Stimulated activated naive CD8-positive, alpha-beta T cell treated with anti-CD3 and anti-CD28 coated beads, Interleukin-15, Interleukin-2, amounts not matched to agents 100 ng/mL and 50 ng/mL, for 24 hours (primary cell): Measurements from ENCODE around the gene TTC21A.
"Not testable (repeated sequence)": the region's sequence is repeated elsewhere in the genome, so short reads cannot be mapped to it uniquely, and the experiment has no call there.

Experiments
- H3K27ac Mint-ChIP-seq: one replicate; pipeline ENCODE4 v1.8.0; 2021; ENCODE audit warnings: mild to moderate bottlenecking, mixed read lengths
- H3K27me3 Mint-ChIP-seq: one replicate; pipeline ENCODE4 v1.8.0; 2021; ENCODE audit warnings: mixed read lengths
- H3K36me3 Mint-ChIP-seq: one replicate; pipeline ENCODE4 v1.8.0; 2021; ENCODE audit warnings: low read depth, mixed read lengths
- H3K4me1 Mint-ChIP-seq: one replicate; pipeline ENCODE4 v1.8.0; 2021; ENCODE audit warnings: low read depth, mixed read lengths
- H3K4me3 Mint-ChIP-seq: one replicate; pipeline ENCODE4 v1.8.0; 2021; ENCODE audit warnings: mild to moderate bottlenecking, mixed read lengths
- H3K9me3 Mint-ChIP-seq: one replicate; pipeline ENCODE4 v1.8.0; 2021; ENCODE audit warnings: mixed read lengths

Gene TTC21A

GRCh38 chr3:39107388-39108199 lies at the start of gene TTC21A, which contains the start of gene GORASP1:
TSS of gene TTC21A (plus strand) at chr3:39107680. CDS start at chr3:39107838, 158 bp downstream.
TSS of gene GORASP1 (minus strand) at chr3:39107627. CDS start at chr3:39107541, 86 bp downstream.
- Mint-ChIP-seq H3K27me3 (no peaks in the 10 kb centered on the region), H3K27ac (peak within 1 kb of the TSS; percentile 81), H3K4me3 (peak within 1 kb of the TSS; percentile 91), H3K36me3 (no peaks in the 10 kb centered on the region), H3K4me1 (peaks cover 43% of the 10 kb centered on the region), H3K9me3 (no peaks in the 10 kb centered on the region)

GRCh38 chr3:39061228-39061627 lies 46.3 kb upstream of the TTC21A start:
- peaks cover 41% of the 10 kb centered on the region for H3K4me1 Mint-ChIP-seq
- H3K9me3 Mint-ChIP-seq, H3K27me3 Mint-ChIP-seq, H3K4me3 Mint-ChIP-seq, H3K27ac Mint-ChIP-seq: not testable (repeated sequence)
- peaks cover 21% of the 10 kb centered on the region for H3K36me3 Mint-ChIP-seq

- Mint-ChIP-seq H3K36me3 (peaks cover 29% of the 10 kb centered on the region), H3K9me3 (no peaks in the 10 kb centered on the region), H3K27me3 (no peaks in the 10 kb centered on the region), H3K27ac (no peak overlapping the region), H3K4me1 (peaks cover 33% of the 10 kb centered on the region), H3K4me3 (no peak overlapping the region)
Measured at GRCh38 chr3:39062180-39062579, 45.3 kb upstream of the TTC21A start.

DNA sequence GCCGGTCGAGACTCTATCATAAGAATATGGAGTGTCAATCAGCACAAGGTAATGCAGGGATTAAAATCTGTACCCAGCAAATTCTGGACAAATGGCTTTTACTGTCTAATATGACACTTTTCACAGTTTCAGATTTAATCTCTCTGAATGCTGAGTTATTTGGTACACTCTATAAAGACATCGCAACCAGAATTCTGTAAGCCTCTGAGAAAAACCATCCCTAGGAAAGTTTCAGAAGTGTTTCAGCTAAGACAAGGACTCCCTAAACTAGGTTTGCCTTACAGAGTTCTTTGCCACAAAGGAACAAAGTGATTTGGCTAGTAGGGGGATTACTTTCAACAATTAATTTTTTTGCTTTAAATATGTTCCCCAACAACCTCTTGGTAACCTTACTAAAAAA lies 44.3 kb upstream of the TTC21A start:
- Mint-ChIP-seq H3K36me3 (peaks cover 32% of the 10 kb centered on the region), H3K27me3 (no peaks in the 10 kb centered on the region), H3K4me3 (no peak overlapping the region), H3K4me1 (peaks cover 33% of the 10 kb centered on the region), H3K9me3 (no peaks in the 10 kb centered on the region), H3K27ac (no peak overlapping the region)

- Mint-ChIP-seq H3K27ac (peak overlapping the region; percentile 27), H3K9me3 (no peaks in the 10 kb centered on the region), H3K4me1 (peaks cover 26% of the 10 kb centered on the region), H3K27me3 (no peaks in the 10 kb centered on the region), H3K36me3 (peaks cover 37% of the 10 kb centered on the region), H3K4me3 (no peak overlapping the region)
Measured at GRCh38 chr3:39064646-39065045, 42.8 kb upstream of the TTC21A start.

DNA sequence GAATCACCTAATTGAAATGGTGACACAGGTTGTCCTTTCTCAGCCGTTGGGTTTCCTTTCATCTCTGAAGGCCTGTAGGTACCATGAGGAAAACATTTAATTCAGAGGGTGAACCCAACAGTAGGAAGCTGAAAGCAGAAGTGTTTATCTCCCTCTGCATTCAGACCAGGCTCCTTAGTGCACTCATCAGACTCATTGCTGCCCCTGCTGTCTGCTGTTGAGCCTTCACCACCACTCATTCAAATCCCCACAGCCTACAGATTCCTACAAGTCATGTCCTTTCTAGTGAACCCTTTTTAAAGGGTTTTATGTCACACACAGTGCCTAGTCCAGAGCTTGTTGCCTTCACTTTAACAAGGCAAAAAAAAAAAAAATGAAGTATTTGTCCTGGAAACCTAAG lies 42.3 kb upstream of the TTC21A start:
- Mint-ChIP-seq H3K9me3 (no peaks in the 10 kb centered on the region), H3K4me1 (peaks cover 26% of the 10 kb centered on the region), H3K27ac (no peak overlapping the region), H3K36me3 (peaks cover 37% of the 10 kb centered on the region), H3K4me3 (no peak overlapping the region), H3K27me3 (no peaks in the 10 kb centered on the region)

GRCh38 chr3:39067286-39067685 lies 40.2 kb upstream of the TTC21A start:
- Mint-ChIP-seq H3K27me3 (no peaks in the 10 kb centered on the region), H3K4me1 (peaks cover 15% of the 10 kb centered on the region), H3K4me3 (no peak overlapping the region), H3K9me3 (no peaks in the 10 kb centered on the region), H3K36me3 (peaks cover 45% of the 10 kb centered on the region), H3K27ac (peak overlapping the region; percentile 9)

- Mint-ChIP-seq H3K4me1 (peaks cover 12% of the 10 kb centered on the region), H3K27me3 (no peaks in the 10 kb centered on the region), H3K4me3 (no peak overlapping the region), H3K36me3 (peaks cover 58% of the 10 kb centered on the region), H3K27ac (no peak overlapping the region), H3K9me3 (no peaks in the 10 kb centered on the region)
Measured at GRCh38 chr3:39068556-39068955, 38.9 kb upstream of the TTC21A start.

- Mint-ChIP-seq H3K9me3 (no peaks in the 10 kb centered on the region), H3K27ac (no peak overlapping the region), H3K36me3 (peaks cover 62% of the 10 kb centered on the region), H3K4me3 (no peak overlapping the region), H3K27me3 (no peaks in the 10 kb centered on the region), H3K4me1 (peaks cover 5% of the 10 kb centered on the region)
Measured at GRCh38 chr3:39075910-39076309, 31.6 kb upstream of the TTC21A start.

DNA sequence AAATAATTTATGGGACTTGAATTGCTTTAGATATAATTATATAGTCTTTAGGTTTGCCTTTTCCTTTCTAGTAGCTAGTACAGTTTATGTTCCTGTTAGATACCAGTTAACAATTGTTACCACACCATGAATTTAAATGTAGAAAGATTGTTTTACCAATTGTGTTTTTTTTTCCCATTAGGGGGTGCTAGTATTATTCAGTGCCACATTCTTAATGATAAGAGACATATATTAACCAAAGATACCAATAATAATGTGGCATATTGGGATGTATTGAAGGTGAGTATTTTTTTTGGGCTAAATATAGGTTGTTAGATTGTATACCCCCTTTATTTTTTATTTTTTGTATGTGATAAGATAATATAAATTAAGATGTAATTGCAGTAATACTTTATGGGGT lies 27.9 kb upstream of the TTC21A start:
- H3K27ac Mint-ChIP-seq: no peak overlapping the region
- peaks cover 26% of the 10 kb centered on the region for H3K4me1 Mint-ChIP-seq
- no peak overlapping the region for H3K4me3 Mint-ChIP-seq

DNA sequence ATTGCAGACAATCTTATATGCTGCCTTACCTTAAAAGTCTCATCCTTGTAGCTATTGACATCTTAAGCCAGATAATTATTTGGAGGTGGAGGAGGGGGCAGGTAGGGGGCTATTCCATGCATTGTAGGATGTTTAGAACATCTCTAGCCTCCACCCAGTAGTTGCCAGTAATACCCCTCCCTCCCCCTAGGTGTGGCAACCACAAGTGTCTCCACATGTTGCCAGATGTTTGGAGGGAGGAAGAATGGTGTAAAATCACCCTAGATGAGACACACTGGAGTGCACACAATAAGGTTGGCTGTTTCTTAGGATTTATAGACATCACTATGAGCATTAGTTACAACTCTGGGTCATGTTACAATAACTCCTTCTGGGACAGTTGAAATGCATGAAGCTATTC lies 27.5 kb upstream of the TTC21A start:
- no peaks in the 10 kb centered on the region for H3K27me3 Mint-ChIP-seq
- H3K4me3 Mint-ChIP-seq: no peak overlapping the region
- H3K36me3 Mint-ChIP-seq: peaks cover 58% of the 10 kb centered on the region
- H3K4me1 Mint-ChIP-seq: peaks cover 26% of the 10 kb centered on the region
- peak overlapping the region; percentile 3 for H3K27ac Mint-ChIP-seq
- no peaks in the 10 kb centered on the region for H3K9me3 Mint-ChIP-seq

More for the DNA sequence above, 27.9 kb upstream of the TTC21A start:
- H3K36me3 Mint-ChIP-seq: peaks cover 62% of the 10 kb centered on the region
- H3K9me3 Mint-ChIP-seq: no peaks in the 10 kb centered on the region
- H3K27me3 Mint-ChIP-seq: no peaks in the 10 kb centered on the region

DNA sequence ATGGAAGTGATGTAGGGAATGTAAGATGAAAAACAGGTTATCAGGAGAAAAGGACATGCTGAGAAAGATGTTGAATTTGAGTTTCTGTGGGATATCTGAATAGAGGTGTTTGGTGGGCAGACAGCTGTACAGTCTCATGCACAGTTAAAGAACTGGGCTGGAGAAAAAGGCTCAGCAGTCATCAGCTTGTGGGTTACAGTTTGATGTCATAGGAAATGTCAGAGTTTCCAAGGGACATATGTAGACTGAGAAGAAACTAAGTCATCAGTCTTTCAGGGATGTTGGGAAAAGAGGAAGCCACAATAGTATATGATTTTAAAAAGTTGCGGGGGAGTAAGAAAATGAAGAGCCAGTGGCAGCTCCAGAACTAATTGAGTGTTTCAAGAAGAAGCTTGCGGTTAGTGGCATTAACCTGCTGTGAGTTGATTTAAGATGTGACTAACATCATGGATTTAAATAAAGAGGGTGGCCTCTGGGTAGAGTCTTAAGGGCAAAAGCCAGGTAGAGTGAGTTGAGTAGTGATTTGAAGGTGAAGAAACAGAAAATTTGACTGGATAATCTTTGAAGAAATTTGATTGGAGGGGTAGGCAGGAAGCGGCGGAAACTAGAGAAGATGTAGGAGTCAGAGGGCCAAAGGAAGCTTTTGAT lies 24.7 kb upstream of the TTC21A start:
- Mint-ChIP-seq H3K4me3 (peak overlapping the region; percentile 37), H3K27ac (peak overlapping the region; percentile 90), H3K9me3 (no peaks in the 10 kb centered on the region), H3K27me3 (no peaks in the 10 kb centered on the region), H3K4me1 (peaks cover 23% of the 10 kb centered on the region), H3K36me3 (peaks cover 48% of the 10 kb centered on the region)

DNA sequence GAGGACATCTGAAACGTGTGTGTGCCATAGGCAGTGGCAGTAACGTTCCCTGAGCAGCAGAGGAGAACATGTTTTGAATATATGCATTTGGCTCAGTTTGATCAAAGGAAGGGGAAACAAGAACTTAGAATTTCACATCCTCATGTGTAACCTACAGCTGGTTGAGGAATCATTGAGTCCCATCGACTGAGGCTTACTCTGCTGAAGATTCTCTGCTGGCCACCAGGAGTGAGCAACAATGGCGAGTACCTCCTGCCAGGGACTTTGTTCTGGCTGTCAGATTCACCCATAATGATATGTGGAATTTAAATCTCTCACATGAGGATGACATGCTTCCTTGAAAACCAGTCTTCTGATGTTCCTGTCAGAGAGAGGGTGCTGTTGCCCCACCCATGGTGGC lies 21.3 kb upstream of the TTC21A start:
- Mint-ChIP-seq H3K27ac (no peak overlapping the region), H3K9me3 (no peaks in the 10 kb centered on the region), H3K4me1 (peaks cover 35% of the 10 kb centered on the region), H3K4me3 (no peak overlapping the region), H3K36me3 (peaks cover 58% of the 10 kb centered on the region), H3K27me3 (no peaks in the 10 kb centered on the region)

- peaks cover 46% of the 10 kb centered on the region for H3K36me3 Mint-ChIP-seq
- H3K27me3 Mint-ChIP-seq: no peaks in the 10 kb centered on the region
- no peak overlapping the region for H3K4me3 Mint-ChIP-seq
Measured at GRCh38 chr3:39088456-39088855, 19.0 kb upstream of the TTC21A start.

GRCh38 chr3:39088889-39089288 lies 18.6 kb upstream of the TTC21A start:
- Mint-ChIP-seq H3K27ac (peak overlapping the region; percentile 24), H3K36me3 (peaks cover 48% of the 10 kb centered on the region), H3K4me1 (peaks cover 19% of the 10 kb centered on the region), H3K9me3 (no peaks in the 10 kb centered on the region), H3K4me3 (no peak overlapping the region), H3K27me3 (no peaks in the 10 kb centered on the region)

More at GRCh38 chr3:39088456-39088855, 19.0 kb upstream of the TTC21A start:
- H3K9me3 Mint-ChIP-seq: no peaks in the 10 kb centered on the region
- peaks cover 22% of the 10 kb centered on the region for H3K4me1 Mint-ChIP-seq
- no peak overlapping the region for H3K27ac Mint-ChIP-seq
